Activated CD8-positive, alpha-beta memory T cell treated with anti-CD3 and anti-CD28 coated beads for 36 hours (primary cell): ENCODE results near the gene CARD9. TPM values are rescaled to one million over a fixed set of nuclear protein-coding genes. Genes with fewer than 3 reads are reported as not detected.

Experiments used
- CTCF ChIA-PET: fragments of 350-600 bp; sonication (Branson Sonifier 250); formaldehyde crosslinking; loops from one replicate; lab custom pipeline; 2021; ENCODE audit warnings: antibody characterized with exemption; lab: Charles Lee
- POLR2A ChIA-PET: fragments of 350-600 bp; sonication (Branson Sonifier 250); formaldehyde crosslinking; loops from one replicate; lab custom pipeline; 2021; ENCODE audit warnings: antibody characterized with exemption; lab: Charles Lee
- total RNA-seq, 2 experiments: library from RNA; stranded (reverse); gene quantifications; one replicate each; pipeline ENCODE4 v1.2.3, GENCODE V29; 2021

The CARD9 gene
- total RNA-seq, 2 experiments from 2014 or later = 1.8 to 2.7 TPM

- ChIA-PET CTCF (interaction anchor here (1.0 kb wide), 1 partner anchor 59 kb away, joined by 3 read pairs; no protein-coding TSS in a partner anchor), POLR2A (no interaction called here)
Observed at GRCh38 chr9:136372006-136372405, 1.5 kb downstream of the CARD9 start.

DNA sequence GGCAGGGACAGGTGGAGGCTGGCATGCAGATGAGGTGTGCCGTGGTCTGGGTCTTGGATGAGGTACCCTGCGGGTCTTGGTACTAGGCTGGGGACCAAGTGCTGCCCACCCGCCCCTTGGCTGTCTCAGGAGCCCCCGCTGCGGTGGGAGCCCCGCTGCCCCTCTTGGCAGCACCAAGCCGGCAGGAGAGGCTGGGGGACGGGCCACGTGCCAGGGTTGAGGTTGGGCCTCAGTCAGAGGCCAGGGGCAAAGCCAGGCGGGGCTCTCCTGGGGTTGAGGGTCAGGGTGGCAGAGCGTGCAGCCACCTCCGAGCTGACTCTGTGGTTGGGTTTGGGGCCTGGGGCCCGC is 2.0 kb downstream of the CARD9 start:
- ChIA-PET POLR2A (no interaction called here), CTCF (interaction anchor here (1.0 kb wide), 1 partner anchor 58 kb away, joined by 3 read pairs; no protein-coding TSS in a partner anchor)

- CTCF ChIA-PET = no interaction called here
- POLR2A ChIA-PET = interaction anchor here (1.2 kb wide), 1 partner anchor 11 kb away, joined by 3 read pairs; no protein-coding TSS in a partner anchor
Observed at GRCh38 chr9:136370687-136371532, 2.6 kb downstream of the CARD9 start.

- POLR2A ChIA-PET = interaction anchor here (1.2 kb wide), 1 partner anchor 12 kb away, joined by 3 read pairs; no protein-coding TSS in a partner anchor
- CTCF ChIA-PET = no interaction called here
Observed at GRCh38 chr9:136370037-136370436, 3.4 kb downstream of the CARD9 start.

DNA sequence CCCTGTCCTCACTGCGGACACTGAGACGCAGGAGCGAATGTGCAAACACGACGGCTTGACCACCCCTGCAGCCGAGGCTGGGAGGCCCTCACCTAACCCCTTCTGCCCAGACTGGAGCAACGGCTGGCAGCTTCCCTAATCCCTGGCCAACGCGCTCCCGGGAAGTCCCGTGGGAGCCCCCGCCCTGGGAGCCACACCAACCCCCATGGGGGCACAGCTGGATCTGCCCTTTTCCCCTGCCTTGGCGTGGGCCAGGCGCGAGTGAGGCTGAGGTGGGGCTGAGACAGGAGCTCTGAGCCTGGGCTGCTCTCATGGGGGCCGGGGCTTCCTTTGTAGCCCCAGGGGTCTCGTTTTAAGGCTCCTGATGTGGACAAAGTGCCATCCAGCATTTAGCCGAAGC is 5.3 kb downstream of the CARD9 start:
- POLR2A ChIA-PET = no interaction called here

GRCh38 chr9:136367296-136368145 is 5.9 kb downstream of the CARD9 start:
- ChIA-PET POLR2A (no interaction called here), CTCF (interaction anchor here (0.9 kb wide), 1 partner anchor 36 kb away, joined by 3 read pairs; no protein-coding TSS in a partner anchor)

More for the DNA sequence above, 5.3 kb downstream of the CARD9 start:
- CTCF ChIA-PET = no interaction called here

DNA sequence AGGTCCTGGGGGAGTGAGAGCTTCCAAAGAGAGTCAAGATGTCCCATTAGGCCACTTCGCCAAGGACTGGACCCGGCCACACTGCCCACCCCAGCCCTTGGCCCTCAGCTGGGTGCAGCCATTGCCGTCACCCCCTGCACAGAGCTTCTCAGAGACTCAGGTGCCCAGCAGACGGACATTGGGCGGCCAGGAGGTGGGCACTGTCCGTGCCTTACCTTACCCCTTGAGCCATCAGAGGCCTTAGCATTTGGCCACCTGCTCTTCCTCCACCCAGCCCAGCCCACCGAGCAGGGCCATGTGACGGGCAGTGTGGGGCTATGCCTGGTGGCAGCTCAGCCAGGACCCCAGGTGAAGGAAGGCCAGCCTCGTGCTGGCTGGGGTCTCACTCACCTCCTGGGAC is 6.6 kb downstream of the CARD9 start:
- POLR2A ChIA-PET = no interaction called here
- CTCF ChIA-PET = interaction anchor here (0.5 to 0.9 kb wide), 2 partner anchors 37 to 370 kb away, joined by 3 read pairs; no protein-coding TSS in a partner anchor

DNA sequence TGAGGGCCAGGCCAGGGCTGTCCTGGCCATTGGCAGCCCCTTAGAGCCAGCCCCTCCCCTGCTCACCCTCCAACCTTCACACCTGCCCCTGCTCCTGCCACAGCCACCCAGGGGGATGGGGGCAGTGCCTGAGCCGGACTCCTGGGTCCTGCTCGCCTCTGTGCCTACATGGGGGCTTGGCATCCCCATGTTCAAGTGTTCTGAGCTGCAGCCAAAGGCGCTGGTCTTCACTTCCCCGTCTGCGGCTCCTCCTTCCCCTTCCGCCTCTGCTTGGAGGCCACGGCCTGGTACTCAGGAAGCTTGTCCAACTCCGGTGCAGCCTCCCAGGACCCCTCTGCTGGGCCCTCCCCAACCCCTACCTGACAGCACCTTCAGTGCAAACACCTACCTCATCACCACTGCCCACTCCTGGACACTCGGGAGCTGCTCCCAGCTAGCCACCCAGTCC is 7.7 kb downstream of the CARD9 start:
- CTCF ChIA-PET = no interaction called here
- POLR2A ChIA-PET = no interaction called here

DNA sequence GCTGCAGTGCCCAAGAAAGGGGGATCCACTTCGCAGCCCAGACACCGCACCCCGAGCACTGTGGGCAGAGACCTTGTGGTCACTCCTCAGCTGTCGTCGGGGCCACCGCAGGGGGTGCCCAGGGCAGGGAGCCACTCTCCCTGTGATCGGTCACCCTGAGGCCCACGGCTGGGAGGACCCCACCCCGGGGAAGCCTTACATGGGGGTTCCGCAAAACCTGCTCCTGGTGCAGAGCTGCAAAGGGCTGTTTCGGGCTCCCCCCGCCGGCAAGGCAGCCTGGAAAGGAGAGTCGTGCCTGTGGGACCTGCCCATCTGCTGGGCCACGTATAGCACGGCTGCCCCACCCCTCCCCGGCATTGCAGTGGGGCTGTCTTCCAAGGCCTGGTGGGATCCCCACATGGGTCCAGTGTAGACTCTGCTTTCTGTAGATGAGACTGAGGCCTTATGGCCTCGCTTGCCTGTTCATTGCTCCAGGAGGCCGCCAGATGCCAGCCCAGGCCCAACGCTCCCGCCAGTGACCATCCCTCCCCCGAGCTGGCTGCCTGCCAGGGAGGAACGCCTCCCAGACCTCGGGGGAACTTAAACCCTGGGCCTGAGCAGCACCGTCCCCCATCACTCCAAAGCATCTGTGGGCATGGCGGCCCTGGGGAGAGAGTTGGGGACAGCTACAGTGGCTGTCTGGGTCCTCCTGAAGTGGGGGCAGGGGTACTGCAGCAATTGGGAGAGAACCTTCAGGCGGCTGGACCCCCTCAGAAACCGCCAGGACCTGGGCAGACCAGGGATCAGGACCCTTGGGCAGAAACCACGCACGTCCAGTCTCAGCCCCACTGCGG is 8.3 kb downstream of the CARD9 start:
- ChIA-PET CTCF (interaction anchor here (0.5 to 2.4 kb wide), 2 partner anchors 53 to 203 kb away, joined by 3 to 15 read pairs; no protein-coding TSS in a partner anchor), POLR2A (no interaction called here)

GRCh38 chr9:136363949-136364748 is 9.3 kb downstream of the CARD9 start:
- ChIA-PET POLR2A (interaction anchor here (0.7 to 1.6 kb wide), 4 partner anchors 27 to 877 kb away, joined by 3 to 11 read pairs (median 4); partner anchors contain the start of genes ENTR1, PMPCA, SNAPC4 and TUBB4B), CTCF (interaction anchor here (0.5 to 2.4 kb wide), 12 partner anchors 10 to 336 kb away, joined by 3 to 15 read pairs (median 3); partner anchors contain the start of gene SNAPC4)

DNA sequence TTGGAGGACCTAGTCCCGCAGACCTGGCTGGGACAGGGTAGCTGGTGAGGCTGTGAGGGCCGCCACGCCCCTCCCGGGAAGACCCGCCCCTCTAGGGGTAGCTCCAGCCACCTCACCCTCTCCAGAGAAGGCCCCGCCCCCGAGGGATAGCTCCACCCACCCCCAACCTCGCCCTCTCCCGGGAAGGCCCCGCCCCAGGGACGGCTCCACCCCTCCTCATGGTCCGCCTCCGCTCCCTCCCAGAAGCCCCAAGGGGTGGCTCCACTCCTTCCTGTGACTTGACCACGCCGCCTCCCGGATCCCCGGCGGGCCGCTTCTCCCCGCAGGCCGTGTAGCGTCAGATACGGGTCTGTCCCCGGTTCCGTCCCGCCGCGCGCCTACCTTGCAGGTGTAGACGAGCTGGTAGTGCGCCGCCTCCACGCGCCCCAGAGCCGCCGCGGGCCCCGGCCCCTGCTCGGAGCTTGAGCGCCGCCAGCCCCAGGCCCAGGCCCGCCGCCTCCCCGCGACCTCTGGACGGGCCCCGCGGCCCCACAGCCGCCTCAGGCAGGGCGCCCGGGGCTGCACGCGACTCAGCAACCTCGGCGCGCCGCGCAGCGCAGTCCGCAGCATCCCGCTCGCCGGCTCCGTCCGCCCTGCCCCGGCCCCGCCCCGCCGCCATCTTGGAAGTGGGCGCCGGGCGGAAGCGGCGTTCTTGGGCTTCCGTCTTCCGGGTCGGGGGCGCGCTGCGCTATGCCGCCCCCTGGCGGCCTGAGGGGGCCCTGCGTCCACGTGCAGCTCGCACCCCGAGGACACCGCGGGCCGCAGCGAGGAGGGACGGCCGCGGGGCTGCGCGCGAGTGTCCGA is 10.1 kb downstream of the CARD9 start, which contains the start of gene DNLZ:
Gene DNLZ, minus strand, starts transcription at position 639 of the 843 bp plus-strand sequence. Its CDS starts 30 bp downstream, at position 609.
- ChIA-PET POLR2A (interaction anchor here (0.6 to 1.6 kb wide), 11 partner anchors 25 to 878 kb away, joined by 3 to 11 read pairs (median 3); partner anchors contain the start of genes ENTR1, PMPCA, SNAPC4 and TUBB4B), CTCF (interaction anchor here (0.6 to 2.4 kb wide), 13 partner anchors 9 to 394 kb away, joined by 3 to 15 read pairs (median 3); partner anchors contain the start of gene SNAPC4)

DNA sequence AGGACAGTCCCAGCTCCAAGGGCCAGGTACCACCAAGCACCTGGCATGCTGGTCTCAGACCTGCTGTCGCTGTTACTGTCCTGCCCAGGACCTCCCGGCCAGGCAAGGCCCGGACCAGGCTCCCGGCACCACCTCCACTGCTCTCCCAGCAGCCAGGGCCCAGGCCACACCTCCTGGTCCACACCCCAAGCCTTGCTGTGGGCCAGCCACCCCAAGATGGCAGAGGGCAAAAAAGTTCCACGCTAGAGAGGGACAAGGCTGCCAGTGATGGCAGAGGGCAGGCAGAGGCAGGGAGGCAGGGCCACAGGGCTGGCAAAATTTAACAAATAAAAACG is 11.1 kb downstream of the CARD9 start:
- POLR2A ChIA-PET = interaction anchor here (0.6 to 1.6 kb wide), 8 partner anchors 24 to 305 kb away, joined by 3 to 11 read pairs (median 3); partner anchors contain the start of genes ENTR1, PMPCA and SNAPC4
- CTCF ChIA-PET = interaction anchor here (0.9 to 2.4 kb wide), 7 partner anchors 35 to 393 kb away, joined by 3 to 15 read pairs (median 8); partner anchors contain the start of gene SNAPC4

- ChIA-PET CTCF (interaction anchor here (1.3 to 2.4 kb wide), 4 partner anchors 38 to 76 kb away, joined by 3 to 13 read pairs (median 6); partner anchors contain the start of gene SNAPC4), POLR2A (interaction anchor here (0.9 kb wide), 1 partner anchor 24 kb away, joined by 3 read pairs; no protein-coding TSS in a partner anchor)
Observed at GRCh38 chr9:136361754-136362449, 11.6 kb downstream of the CARD9 start.

DNA sequence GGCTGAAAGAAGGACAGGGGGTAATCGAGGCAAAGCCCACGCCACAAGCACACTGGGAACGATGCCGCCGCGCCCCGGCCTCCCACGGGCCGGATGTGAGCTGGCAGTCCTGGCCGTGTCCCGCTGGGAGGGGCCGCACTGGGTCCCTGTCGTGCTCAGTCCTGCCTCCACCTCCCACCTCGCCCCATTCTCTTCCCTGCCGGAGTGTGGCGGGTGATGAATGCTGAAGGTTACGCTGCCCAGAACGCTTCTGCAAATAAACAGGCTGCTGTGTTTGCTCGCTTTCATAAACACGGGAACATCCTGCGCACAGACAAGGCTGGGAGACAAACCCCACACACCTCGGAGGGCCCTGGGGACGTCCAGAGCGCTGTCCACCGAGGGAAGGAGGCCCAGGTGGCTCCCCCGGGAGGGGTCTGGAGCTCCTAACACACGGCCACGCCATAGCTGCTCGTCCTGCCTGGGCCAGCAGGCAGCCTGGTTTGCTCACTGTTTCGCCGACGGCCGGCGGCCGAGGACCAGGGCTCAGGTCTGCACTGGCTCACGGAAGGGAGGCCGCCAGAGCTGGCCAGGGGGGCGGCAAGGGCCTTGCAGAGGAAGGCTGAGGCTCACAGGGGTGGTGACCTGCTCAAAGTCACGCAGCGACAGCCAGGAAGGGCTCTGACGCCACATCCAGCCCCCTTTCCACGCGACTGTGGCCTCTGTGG is 12.3 kb downstream of the CARD9 start:
- ChIA-PET CTCF (no interaction called here), POLR2A (no interaction called here)
